HL-60 (cell line): Measurements from ENCODE around the gene RAB9B.

Source experiments
- GABPA ChIP-seq: IDR thresholded peaks from 2 replicates; pipeline ENCODE4 v1.6.1; 2012; ENCODE audit warnings: low read depth
- POLR2AphosphoS5 ChIP-seq: IDR thresholded peaks from 2 replicates; pipeline ENCODE4 v1.6.1; 2012; ENCODE audit warnings: low read depth
- REST ChIP-seq: IDR thresholded peaks from 2 replicates; pipeline ENCODE4 v1.6.1; 2012; ENCODE audit warnings: low read depth; ENCODE audit not compliant: insufficient replicate concordance
- TF ChIP-seq, protein P1 (sequence below): IDR thresholded peaks from one replicate; pipeline ENCODE4 v1.5.1; 2011; ENCODE audit warnings: low read length, control low read depth, inconsistent platforms; ENCODE audit not compliant: insufficient read depth

GRCh38 chrX:103783196-103783595 is 48.9 kb downstream of the RAB9B start:
- TF ChIP-seq, protein P1, sequence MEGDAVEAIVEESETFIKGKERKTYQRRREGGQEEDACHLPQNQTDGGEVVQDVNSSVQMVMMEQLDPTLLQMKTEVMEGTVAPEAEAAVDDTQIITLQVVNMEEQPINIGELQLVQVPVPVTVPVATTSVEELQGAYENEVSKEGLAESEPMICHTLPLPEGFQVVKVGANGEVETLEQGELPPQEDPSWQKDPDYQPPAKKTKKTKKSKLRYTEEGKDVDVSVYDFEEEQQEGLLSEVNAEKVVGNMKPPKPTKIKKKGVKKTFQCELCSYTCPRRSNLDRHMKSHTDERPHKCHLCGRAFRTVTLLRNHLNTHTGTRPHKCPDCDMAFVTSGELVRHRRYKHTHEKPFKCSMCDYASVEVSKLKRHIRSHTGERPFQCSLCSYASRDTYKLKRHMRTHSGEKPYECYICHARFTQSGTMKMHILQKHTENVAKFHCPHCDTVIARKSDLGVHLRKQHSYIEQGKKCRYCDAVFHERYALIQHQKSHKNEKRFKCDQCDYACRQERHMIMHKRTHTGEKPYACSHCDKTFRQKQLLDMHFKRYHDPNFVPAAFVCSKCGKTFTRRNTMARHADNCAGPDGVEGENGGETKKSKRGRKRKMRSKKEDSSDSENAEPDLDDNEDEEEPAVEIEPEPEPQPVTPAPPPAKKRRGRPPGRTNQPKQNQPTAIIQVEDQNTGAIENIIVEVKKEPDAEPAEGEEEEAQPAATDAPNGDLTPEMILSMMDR, result no peak
- TF ChIP-seq REST (no peak), GABPA (no peak), POLR2AphosphoS5 (no peak)
